Endothelial cell (in vitro differentiated cells): ENCODE measurements around the gene TCP10L. TPM values are rescaled to one million over a fixed set of nuclear protein-coding genes. Genes with fewer than 3 reads are reported as not detected.
"Not testable (repeated sequence)": the region's sequence is repeated elsewhere in the genome, so short reads cannot be mapped to it uniquely, and the experiment has no call there.

Experiments used
- DNase-seq: peaks from one replicate; pipeline ENCODE4 v3.0.0; 2021; ENCODE audit warnings: low spot score
- H3K27ac Mint-ChIP-seq: one replicate; pipeline ENCODE4 v1.8.0; 2021; ENCODE audit warnings: mixed read lengths, inconsistent platforms; ENCODE audit not compliant: unreplicated experiment
- H3K27me3 Mint-ChIP-seq: one replicate; pipeline ENCODE4 v1.8.0; 2021; ENCODE audit warnings: mild to moderate bottlenecking, moderate library complexity, mixed read lengths, inconsistent platforms; ENCODE audit not compliant: unreplicated experiment
- H3K36me3 Mint-ChIP-seq: one replicate; pipeline ENCODE4 v1.8.0; 2021; ENCODE audit warnings: mild to moderate bottlenecking, low read depth, mixed read lengths, inconsistent platforms; ENCODE audit not compliant: unreplicated experiment
- H3K4me1 Mint-ChIP-seq: one replicate; pipeline ENCODE4 v1.8.0; 2021; ENCODE audit warnings: mild to moderate bottlenecking, mixed read lengths, inconsistent platforms; ENCODE audit not compliant: unreplicated experiment
- H3K4me3 Mint-ChIP-seq: one replicate; pipeline ENCODE4 v1.8.0; 2021; ENCODE audit warnings: mild to moderate bottlenecking, mixed read lengths, inconsistent platforms; ENCODE audit not compliant: unreplicated experiment
- H3K9me3 Mint-ChIP-seq: one replicate; pipeline ENCODE4 v1.8.0; 2021; ENCODE audit warnings: mixed read lengths, inconsistent platforms; ENCODE audit not compliant: unreplicated experiment
- total RNA-seq: library from RNA; stranded (reverse); fragmentation: NEBNext Ultra II Directional; extraction: Animal tissue kit (Norgen Biotek cat#: 25700); gene quantifications from one replicate; pipeline ENCODE4 v1.2.1, GENCODE V29; 2021; ENCODE audit not compliant: unreplicated experiment
- TF ChIP-seq, protein P1 (sequence below): fragments of 200-600 bp; sonication (generic); IDR thresholded peaks from one replicate; pipeline ENCODE4 v1.5.0; 2021; ENCODE audit warnings: antibody characterized with exemption; ENCODE audit not compliant: unreplicated experiment

Gene TCP10L
- total RNA-seq, 1 donor from 2014 or later: 0.31 TPM

DNA sequence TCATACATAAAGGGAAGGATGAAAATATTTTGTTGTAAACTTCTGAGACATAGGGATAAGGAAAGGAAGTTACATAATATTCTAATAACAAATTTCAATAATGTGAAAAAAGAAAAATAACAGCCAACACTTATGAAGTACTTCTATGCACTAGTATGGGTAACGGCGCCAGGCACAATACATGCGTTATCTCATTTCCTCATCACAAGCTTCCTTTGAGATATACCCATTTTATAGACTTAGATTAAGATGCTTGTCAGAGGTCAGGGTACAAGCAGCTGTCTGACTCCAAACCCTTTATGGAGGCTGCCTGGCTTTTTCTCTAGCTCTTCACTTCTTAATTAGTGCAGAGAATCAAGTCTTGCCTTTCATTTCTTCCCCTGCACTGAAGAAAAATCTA lies 41.3 kb downstream of the TCP10L start:
- H3K9me3 Mint-ChIP-seq: no peaks in the 10 kb centered on the region
- H3K4me1 Mint-ChIP-seq: no peaks in the 10 kb centered on the region
- no peaks in the 10 kb centered on the region for H3K27me3 Mint-ChIP-seq
- DNase-seq: no peak
- H3K4me3 Mint-ChIP-seq: no peak overlapping the region
- TF ChIP-seq, protein P1, sequence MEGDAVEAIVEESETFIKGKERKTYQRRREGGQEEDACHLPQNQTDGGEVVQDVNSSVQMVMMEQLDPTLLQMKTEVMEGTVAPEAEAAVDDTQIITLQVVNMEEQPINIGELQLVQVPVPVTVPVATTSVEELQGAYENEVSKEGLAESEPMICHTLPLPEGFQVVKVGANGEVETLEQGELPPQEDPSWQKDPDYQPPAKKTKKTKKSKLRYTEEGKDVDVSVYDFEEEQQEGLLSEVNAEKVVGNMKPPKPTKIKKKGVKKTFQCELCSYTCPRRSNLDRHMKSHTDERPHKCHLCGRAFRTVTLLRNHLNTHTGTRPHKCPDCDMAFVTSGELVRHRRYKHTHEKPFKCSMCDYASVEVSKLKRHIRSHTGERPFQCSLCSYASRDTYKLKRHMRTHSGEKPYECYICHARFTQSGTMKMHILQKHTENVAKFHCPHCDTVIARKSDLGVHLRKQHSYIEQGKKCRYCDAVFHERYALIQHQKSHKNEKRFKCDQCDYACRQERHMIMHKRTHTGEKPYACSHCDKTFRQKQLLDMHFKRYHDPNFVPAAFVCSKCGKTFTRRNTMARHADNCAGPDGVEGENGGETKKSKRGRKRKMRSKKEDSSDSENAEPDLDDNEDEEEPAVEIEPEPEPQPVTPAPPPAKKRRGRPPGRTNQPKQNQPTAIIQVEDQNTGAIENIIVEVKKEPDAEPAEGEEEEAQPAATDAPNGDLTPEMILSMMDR: no peak
- H3K27ac Mint-ChIP-seq: no peak overlapping the region
- H3K36me3 Mint-ChIP-seq: no peaks in the 10 kb centered on the region

- not testable (repeated sequence) for H3K4me3 Mint-ChIP-seq, H3K9me3 Mint-ChIP-seq, H3K4me1 Mint-ChIP-seq, H3K27me3 Mint-ChIP-seq, H3K27ac Mint-ChIP-seq, DNase-seq, H3K36me3 Mint-ChIP-seq
Measured at GRCh38 chr21:32543056-32543455, 42.3 kb downstream of the TCP10L start.

DNA sequence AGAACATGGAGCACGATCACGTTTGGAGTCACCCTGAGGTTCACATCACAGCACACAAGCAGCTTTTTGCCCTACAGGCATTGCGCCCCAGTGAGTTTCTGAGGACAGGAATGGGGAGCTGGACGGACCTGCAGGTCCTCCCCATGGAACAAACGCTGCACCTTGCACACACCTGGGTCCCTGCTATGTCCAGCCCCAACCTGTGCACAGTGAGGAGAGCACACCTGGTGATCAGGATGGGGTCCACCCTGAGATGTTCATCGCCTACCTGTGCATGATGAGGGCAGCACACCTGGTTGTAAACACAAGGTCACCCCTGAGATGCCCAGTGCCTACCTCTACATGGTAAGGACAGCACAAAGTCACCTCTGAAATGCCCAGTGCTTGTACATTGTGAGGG lies 45.9 kb downstream of the TCP10L start:
- TF ChIP-seq, protein P1: no peak
- no peaks in the 10 kb centered on the region for H3K4me1 Mint-ChIP-seq
- no peak overlapping the region for H3K4me3 Mint-ChIP-seq
- no peaks in the 10 kb centered on the region for H3K9me3 Mint-ChIP-seq
- DNase-seq: no peak
- H3K27me3 Mint-ChIP-seq: no peaks in the 10 kb centered on the region
- no peaks in the 10 kb centered on the region for H3K36me3 Mint-ChIP-seq
- H3K27ac Mint-ChIP-seq: no peak overlapping the region

DNA sequence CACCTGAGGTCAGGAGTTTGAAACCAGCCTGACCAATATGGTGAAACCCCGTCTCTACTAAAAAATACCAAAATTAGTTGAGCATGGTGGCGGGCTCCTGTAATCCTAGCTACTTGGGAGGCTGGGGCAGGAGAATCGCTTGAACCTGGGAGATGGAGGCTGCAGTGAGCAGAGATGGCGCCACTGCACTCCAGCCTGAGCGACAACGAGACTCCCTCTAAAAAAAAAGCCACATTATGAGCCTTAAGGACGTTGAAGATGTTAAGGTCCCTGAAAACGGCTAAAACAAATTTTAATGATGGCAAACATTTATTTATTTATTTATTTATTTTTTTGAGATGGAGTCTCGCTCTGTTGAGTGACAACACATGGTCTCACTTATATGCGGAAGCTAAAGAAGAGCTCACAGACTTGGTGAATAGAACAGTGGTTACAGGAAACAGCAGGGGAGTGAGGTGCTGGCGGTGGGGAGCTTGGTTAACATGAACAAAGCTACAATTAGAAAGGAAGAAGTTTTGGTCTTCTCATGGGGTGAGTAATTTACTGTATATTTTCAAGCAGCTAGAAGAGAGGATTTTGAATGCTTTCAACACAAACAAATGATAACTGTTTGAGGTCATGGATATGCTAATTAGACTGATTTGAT lies 47.1 kb downstream of the TCP10L start:
- Mint-ChIP-seq H3K4me1 (no peaks in the 10 kb centered on the region), H3K27me3 (peaks cover 2% of the 10 kb centered on the region), H3K4me3 (no peak overlapping the region), H3K36me3 (no peaks in the 10 kb centered on the region), H3K27ac (no peak overlapping the region), H3K9me3 (no peaks in the 10 kb centered on the region)
- no peak for DNase-seq
- TF ChIP-seq, protein P1: no peak

GRCh38 chr21:32537569-32537881 lies 47.8 kb downstream of the TCP10L start:
- H3K9me3 Mint-ChIP-seq: no peaks in the 10 kb centered on the region
- H3K36me3 Mint-ChIP-seq: no peaks in the 10 kb centered on the region
- no peak overlapping the region for H3K27ac Mint-ChIP-seq
- DNase-seq: no peak
- peaks cover 6% of the 10 kb centered on the region for H3K27me3 Mint-ChIP-seq
- H3K4me1 Mint-ChIP-seq: no peaks in the 10 kb centered on the region
- H3K4me3 Mint-ChIP-seq: no peak overlapping the region
- TF ChIP-seq, protein P1: no peak

- Mint-ChIP-seq H3K27ac (no peak overlapping the region), H3K4me3 (no peak overlapping the region), H3K9me3 (no peaks in the 10 kb centered on the region), H3K27me3 (peaks cover 6% of the 10 kb centered on the region), H3K36me3 (peaks cover 5% of the 10 kb centered on the region), H3K4me1 (no peaks in the 10 kb centered on the region)
- DNase-seq: no peak
- TF ChIP-seq, protein P1: no peak
Measured at GRCh38 chr21:32535612-32536011, 49.7 kb downstream of the TCP10L start.
